Measurements from ENCODE around the gene ZNF296. TPM values are rescaled to one million over a fixed set of nuclear protein-coding genes. Genes with fewer than 3 reads are reported as not detected.

ZNF296 gene
- total and polyA plus RNA-seq, 2 experiments from 2014 or later = 13.4 to 16.5 TPM

GRCh38 chr19:45117167-45117594, 40.9 kb upstream of the ZNF296 start (continued):
- TF ChIP-seq ETS1 (IDR thresholded peaks at IDR 0.05) (no peak), EZH2 (IDR thresholded peaks at IDR 0.05; ENCODE audit: low read depth, unreplicated experiment) (no peak), ZNF331 (CRISPR knock-in tag; IDR thresholded peaks at IDR 0.05; ENCODE audit: low read depth) (no peak), ZNF462 (CRISPR knock-in tag; IDR thresholded peaks at IDR 0.05) (no peak), POLR2AphosphoS5 (IDR thresholded peaks at IDR 0.05; ENCODE audit: low read depth) (no peak), EZH2phosphoT487 (IDR thresholded peaks at IDR 0.05; ENCODE audit: unreplicated experiment) (no peak)

GRCh38 chr19:45115809-45116615, 39.7 kb upstream of the ZNF296 start:
- Histone ChIP-seq H3K27ac (ENCODE audit: low read depth) (no peak overlapping the region), H3F3A (replicated peaks; ENCODE audit: low read depth) (no peaks in the 10 kb centered on the region), H3K4me3 (no peak overlapping the region), H3K4me2 (no peak overlapping the region), H3K36me3 (ENCODE audit: insufficient read depth) (no peaks in the 10 kb centered on the region), H3K79me2 (replicated peaks; ENCODE audit: insufficient read depth) (peaks cover 86% of the 10 kb centered on the region), H3K9me2 (ENCODE audit: insufficient read depth) (no peaks in the 10 kb centered on the region), H3K27me3 (ENCODE audit: insufficient read depth) (no peaks in the 10 kb centered on the region), H3K4me1 (ENCODE audit: insufficient read depth) (no peaks in the 10 kb centered on the region; the same call in 1 of the 2 replicates), H2AFZ (no peak overlapping the region), H4K20me1 (replicated peaks; ENCODE audit: insufficient read depth) (peaks cover 55% of the 10 kb centered on the region)
- 0 out of 2 replicates have a peak overlapping the region, but pooled peaks have one; percentile 31 for H3K27ac Mint-ChIP-seq
- no peak for DNase-seq (ENCODE audit: low spot score)
- TF ChIP-seq CTCF (conservative IDR thresholded peaks at IDR 0.05; ENCODE audit: low read depth in 2 of 2) (peak in 1 of 2 experiments; percentile 30; a peak in 2 of 4 replicates), EZH2 (IDR thresholded peaks at IDR 0.05; ENCODE audit: low read depth, unreplicated experiment) (no peak)
- H3K36me3 Mint-ChIP-seq (ENCODE audit: low read depth) = no peaks in the 10 kb centered on the region; the same call in 2 of the 3 replicates
- peaks cover 12% of the 10 kb centered on the region for H3K4me1 Mint-ChIP-seq
- peaks cover 12% of the 10 kb centered on the region for H3K27me3 Mint-ChIP-seq (ENCODE audit: insufficient read depth, low read depth, poor library complexity)
- H3K9me3 Mint-ChIP-seq = no peaks in the 10 kb centered on the region
- no peak overlapping the region; the same call in 2 of the 3 replicates for H3K4me3 Mint-ChIP-seq
- ATAC-seq = peak; percentile 10; the same call in 1 of the 3 replicates

All from GM23338 (cell line).